Activated naive CD4-positive, alpha-beta T cell (primary cell): Measurements from ENCODE around the gene ABTB2.

ENCODE experiments used
- DNase-seq, 4 experiments: peaks; one replicate each; lab custom pipeline; 2025; lab: John Stamatoyannopoulos, UW

Gene ABTB2

DNA sequence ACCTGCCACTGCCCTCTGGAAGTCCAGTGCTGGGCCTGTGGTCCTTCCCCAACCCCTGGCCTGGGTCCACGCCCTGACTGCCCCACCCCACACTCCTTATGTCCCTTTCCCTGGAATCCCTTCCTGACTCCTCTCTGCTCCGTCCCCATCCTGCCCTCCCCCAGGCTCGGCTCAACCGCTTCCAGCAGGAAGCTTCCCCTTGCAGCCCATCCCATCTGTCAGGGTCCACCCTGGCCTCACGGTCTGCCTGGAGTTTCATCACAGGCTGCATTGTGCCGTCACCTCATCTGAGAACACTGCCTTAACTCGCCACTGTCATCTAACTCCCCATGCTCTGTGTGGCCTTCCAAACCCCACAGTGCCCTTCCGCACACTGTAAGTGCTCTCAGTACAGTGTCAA lies 188.1 kb downstream of the ABTB2 start:
- DNase-seq = no peak

GRCh38 chr11:34168642-34169420 lies 189.0 kb downstream of the ABTB2 start:
- DNase-seq = no peak

DNA sequence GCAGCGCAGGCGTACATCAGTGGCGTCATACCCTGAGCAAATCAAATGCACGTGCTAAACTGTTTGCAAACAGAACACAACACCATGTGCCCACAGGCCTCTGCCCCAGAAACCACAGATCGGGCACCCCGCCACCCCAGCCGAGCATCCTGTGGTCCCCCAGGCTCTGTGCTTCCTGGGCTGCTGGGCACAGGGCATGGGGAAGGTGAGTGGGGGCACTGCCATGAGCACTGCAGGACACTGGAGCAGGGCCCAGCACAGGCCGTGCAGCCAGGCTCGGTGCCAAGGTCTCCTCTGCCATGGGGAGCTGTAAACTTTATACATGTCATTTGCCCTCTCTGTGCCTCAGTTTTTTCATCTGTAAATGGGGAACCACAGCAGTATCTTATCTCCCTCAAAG lies 189.8 kb downstream of the ABTB2 start:
- no peak for DNase-seq

- no peak for DNase-seq
Observed at GRCh38 chr11:34166806-34167740, 190.7 kb downstream of the ABTB2 start.

GRCh38 chr11:34165786-34166555 lies 191.8 kb downstream of the ABTB2 start:
- DNase-seq = no peak

GRCh38 chr11:34165121-34165520 lies 192.7 kb downstream of the ABTB2 start:
- no peak for DNase-seq

DNA sequence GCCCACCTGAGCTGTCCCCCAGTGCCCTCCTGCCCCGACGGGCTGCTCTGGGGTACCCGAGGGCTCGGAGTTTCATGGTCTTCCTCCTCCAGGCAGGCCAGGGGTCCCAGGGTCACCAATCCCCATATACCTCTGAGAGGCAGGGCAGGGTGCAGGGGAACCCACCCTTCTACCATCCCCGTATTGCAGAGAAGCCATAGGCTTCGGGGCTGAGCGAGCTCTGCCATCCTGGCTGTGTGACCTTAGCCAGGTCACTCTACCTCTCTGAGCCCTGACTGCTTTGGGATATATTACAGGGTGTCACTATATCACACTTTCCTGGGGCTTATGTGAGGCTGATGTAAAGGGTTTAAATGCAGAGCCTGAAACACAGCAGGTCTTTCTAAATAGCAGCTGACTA lies 195.0 kb downstream of the ABTB2 start:
- no peak for DNase-seq

DNA sequence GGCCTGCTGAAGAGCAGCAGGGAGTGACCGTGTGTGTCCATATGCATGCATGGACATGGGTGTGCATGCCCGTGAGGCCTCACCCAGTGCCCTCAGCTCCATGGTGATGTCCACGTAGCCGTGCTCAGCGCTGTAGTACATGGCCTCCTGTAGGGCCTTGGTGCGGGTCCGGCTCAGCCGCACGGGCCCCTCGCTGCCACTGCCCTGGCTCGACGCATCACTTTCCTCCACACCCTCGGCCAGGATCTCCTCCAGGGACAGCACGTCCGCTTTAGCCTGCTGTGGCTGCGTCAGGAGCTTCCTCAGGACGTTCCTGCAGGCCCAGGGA lies 195.4 kb downstream of the ABTB2 start:
- no peak for DNase-seq

DNA sequence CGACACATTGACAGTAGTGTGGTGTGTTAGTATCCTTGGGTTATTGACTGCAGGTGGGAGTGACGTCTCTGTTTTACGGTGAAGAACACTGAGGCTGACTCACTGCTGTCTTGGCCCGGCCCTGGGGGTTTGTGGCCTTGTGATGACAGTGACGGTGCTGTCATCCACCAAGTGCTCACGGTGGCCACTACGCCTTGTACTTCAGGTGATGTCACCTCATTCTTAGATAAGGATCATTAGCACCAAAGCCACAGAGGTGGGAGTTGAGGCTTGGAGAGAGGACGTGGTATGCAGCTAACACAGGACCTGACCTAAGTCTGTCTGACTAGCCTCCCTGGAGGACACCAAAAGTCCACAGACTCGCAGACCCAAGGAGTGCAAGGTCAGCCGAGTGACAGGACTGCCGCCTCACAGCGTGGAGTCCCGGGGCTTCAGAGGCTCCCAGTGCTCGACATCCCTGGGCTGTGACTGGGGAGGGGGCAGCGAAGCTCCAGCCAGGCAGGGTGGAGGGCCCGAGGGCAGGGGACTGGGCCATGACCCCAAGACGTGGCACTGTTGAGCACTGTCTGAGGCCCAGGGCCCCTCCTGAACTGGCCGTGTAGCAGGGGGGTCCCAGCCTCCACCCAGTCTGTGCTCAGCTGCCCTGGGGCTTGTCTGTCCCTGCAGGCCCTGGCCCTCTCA lies 195.9 kb downstream of the ABTB2 start:
- DNase-seq = no peak

DNA sequence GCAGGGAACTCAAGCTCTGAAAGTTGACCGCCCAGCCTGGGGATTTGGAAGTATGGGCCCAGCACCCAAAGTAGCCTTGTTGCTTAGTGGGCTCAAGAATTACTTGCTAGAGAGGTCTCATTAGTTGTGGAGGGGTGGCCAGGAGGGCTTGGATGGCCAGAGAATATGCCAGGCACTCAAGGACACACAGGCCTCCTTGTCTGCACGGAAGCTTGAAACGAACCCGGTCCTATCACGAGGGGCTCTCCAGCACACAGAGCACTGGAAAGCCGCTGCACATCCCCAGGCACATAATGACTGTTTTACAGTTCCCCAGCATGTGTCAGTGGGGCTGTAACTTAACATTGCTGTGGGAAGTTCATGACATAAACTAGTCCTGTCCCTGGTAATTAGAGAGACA lies 196.4 kb downstream of the ABTB2 start:
- DNase-seq = no peak

DNA sequence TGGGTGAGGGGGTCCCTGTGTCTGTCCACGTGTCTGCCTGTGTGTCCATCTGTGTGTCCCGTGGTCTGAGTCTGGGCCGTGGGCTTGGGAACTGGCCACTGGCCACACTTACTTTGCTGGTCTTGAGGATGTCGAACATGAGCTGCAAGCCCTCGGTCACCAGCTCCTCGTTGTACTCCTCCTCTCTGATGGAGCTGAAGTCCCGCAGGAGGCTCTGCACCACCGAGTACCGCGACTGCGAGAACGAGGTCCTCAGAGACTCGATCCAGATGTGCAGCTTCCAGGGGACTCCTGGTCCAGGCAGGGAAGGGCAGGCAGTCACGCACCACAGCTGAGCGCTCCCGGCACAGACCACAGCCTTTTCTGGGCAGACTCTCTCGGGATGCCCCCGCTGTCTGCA lies 197.0 kb downstream of the ABTB2 start:
- no peak for DNase-seq

- no peak for DNase-seq
Observed at GRCh38 chr11:34160049-34160721, 197.6 kb downstream of the ABTB2 start.

DNA sequence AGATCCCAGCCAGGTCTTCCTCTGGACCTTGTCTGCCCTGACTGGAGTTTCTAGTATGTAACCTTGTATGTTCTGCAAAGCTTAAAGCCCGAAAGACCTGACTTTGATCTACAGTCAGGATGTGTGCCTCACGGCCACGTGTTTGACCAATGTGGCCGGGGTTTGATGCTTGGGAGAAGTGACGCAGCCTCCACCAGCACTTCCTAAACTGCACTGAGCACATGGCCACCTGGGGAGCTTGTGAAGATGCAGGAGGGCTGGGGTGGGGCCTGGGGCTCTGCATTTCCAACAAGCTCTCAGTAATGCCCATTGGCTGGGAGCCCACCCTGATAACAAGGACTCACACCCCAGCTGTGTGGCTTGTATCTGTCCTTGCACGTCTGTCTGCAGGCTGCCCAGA lies 199.1 kb downstream of the ABTB2 start:
- no peak for DNase-seq

DNA sequence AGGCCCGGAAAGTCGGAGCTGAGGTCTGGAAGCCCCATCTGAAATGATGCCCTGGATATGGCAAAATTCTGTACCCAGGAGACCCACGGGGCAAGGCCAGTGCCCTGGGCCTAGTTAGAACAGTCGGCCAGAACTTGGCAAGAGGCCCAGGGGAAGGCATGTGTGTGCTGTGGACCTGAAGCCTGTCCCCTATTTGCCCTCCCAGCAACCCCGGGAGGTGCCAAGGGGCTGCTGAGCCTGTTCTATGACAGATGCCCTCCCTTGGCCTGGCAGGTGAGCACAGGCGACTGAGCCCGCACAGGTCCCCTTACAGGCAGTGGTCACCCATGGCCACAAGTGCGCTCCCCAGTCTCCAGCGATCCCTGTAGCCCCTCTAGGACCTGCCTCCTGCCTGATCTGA lies 200.6 kb downstream of the ABTB2 start:
- no peak for DNase-seq

DNA sequence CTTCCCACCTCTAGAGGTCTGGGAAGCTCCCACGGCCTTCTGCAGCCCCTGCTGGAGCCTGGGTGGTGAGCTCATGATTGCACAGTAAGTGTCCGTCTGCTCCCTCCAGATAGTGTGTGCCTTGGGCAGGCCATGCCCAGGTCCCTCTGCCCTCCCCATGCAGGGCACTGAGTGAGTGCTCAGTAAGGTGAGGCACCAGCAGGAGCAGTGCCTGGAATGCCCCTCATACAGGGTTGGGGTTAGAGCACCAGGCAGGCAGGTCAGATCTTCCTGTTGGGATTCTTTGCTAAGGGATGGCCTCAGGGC lies 202.1 kb downstream of the ABTB2 start:
- no peak for DNase-seq

DNA sequence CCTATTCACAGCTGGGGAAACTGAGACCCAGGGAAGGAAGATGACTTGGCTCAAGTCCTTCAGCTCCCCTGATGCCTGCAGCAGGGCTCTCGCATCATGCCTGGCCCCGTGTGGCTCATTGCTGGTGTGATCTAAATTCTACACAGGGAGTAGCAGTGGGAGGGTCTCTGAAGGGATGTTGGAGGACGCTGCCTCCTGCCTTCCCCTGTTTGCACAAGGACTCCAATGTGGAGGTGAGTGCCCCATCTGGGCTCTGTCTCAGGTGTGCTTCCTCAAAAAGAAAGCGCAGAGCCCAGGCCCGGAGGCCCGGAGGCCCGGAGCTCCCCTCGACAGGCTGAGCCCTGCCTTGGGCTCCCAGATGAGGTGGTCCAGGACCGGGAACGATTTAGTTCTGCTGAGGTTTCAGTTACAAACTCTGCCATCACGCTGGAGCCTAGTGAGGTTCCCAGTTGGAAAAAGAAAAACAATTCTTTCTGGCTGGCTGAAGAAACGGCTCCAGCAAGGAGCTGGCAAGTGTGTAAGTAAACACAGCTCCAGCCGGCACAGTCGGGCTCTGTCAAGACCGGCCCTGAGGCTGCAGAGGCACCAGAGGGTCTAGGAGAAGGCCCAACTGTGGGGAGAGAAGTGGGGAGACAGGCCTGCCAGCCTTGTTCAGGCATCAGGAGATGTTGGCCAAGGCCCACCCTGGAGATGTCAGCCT lies 202.6 kb downstream of the ABTB2 start:
- no peak for DNase-seq

GRCh38 chr11:34154059-34154875 lies 203.5 kb downstream of the ABTB2 start:
- DNase-seq = no peak

DNA sequence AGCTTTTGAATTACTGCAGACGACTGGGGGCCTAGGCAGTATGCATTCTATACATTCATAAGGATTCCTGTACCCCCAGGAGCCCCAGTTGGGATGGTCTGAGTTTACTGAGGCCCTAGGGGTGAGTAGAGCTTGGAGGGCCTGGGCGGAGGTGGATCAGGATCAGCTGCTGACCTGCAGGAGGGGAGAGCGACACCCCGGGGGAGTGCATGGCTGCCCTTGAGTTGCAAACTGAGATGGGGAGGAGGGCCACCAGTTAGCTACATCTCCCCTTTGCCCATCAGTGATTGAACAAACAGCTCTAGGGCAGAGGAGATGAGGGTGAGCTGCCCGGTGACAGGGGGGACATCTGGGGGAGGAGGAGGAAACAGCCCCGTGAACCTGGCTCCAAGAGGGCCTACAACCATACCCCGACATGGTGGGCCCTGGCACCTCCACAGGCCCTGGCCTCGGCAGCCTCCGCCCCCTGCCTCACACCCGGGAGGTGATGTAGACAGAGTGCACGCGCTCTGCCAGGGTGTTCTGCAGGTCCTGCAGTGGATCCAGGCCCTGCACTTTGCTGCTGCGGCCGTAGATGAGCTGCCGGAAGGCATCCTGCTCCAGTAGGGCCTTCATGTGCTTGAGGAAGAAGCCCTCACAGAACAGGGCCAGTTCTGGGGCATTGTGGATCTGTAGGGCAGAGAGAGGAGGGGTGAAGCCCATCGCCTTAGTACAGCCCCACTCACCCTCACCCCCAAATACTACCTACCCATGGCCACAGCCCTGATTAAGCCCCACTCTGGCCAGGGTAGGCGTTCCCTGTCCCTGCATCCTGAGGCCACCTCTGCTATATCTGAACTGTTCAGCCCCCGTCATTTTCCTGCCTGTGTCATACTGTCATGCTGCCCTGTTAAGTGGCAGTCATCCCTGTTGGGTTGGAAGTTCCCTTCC lies 205.6 kb downstream of the ABTB2 start:
- DNase-seq = no peak

- no peak for DNase-seq
Observed at GRCh38 chr11:34151166-34151565, 206.6 kb downstream of the ABTB2 start.
